ENCODE measurements around the gene GPR15.

DNA sequence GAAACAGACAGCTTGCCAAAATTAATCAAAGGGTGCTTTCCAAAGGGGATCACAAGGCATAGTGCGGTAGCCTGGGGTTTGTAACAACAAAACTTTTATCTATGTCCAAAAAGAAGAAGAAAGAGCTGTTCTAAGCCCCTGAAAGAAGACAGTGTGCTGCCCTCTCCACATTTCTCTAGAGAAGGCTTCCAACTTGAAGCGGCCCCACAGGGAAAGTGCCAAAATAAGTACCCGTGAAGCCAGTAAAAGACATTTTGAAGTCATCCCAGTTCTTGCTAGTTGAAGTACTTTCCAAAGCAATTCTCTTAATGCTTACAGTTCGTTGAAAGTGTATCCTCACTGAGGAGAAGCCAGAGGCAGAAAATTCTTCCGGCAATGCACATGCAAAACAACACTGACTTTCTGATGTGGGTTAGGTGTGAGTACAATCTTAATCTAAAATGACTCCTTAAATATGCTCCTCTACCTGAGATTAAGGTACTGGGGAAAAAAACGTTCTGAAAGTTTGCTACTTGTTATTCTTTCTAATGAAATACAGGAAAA lies 21.3 kb downstream of the GPR15 start:
- TF ChIP-seq, protein P1, sequence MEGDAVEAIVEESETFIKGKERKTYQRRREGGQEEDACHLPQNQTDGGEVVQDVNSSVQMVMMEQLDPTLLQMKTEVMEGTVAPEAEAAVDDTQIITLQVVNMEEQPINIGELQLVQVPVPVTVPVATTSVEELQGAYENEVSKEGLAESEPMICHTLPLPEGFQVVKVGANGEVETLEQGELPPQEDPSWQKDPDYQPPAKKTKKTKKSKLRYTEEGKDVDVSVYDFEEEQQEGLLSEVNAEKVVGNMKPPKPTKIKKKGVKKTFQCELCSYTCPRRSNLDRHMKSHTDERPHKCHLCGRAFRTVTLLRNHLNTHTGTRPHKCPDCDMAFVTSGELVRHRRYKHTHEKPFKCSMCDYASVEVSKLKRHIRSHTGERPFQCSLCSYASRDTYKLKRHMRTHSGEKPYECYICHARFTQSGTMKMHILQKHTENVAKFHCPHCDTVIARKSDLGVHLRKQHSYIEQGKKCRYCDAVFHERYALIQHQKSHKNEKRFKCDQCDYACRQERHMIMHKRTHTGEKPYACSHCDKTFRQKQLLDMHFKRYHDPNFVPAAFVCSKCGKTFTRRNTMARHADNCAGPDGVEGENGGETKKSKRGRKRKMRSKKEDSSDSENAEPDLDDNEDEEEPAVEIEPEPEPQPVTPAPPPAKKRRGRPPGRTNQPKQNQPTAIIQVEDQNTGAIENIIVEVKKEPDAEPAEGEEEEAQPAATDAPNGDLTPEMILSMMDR (IDR thresholded peaks at IDR 0.05): no peak
- no peak for TF ChIP-seq POLR2AphosphoS5 (IDR thresholded peaks at IDR 0.05)

Data from prostate gland (tissue), 2 donors.